HL-60 (cell line): ENCODE measurements around the gene POU2AF1.

ENCODE experiments used
- DNase-seq, 2 experiments: peaks; one replicate each; pipeline ENCODE4 v3.0.0-alpha.2; 2010 to 2020; ENCODE audit warnings: low read depth in 1 of 2, low spot score in 1 of 2
- H3K27ac ChIP-seq: fragments of 250-450 bp; sonication (Bioruptor Pico); replicated peaks from 2 replicates; pipeline ENCODE4 v1.5.1; 2020; ENCODE audit warnings: mild to moderate bottlenecking, moderate library complexity
- H3K27me3 ChIP-seq: fragments of 250-450 bp; sonication (Bioruptor Pico); 2 replicates; pipeline ENCODE4 v1.5.1; 2021; ENCODE audit warnings: mild to moderate bottlenecking, moderate library complexity; ENCODE audit not compliant: insufficient read depth, poor library complexity, severe bottlenecking
- H3K4me3 ChIP-seq: replicated peaks from 2 replicates; pipeline ENCODE4 v1.5.1; 2011; ENCODE audit warnings: mild to moderate bottlenecking, control low read depth, low read length; ENCODE audit not compliant: insufficient read depth
- CTCF ChIP-seq: IDR thresholded peaks from one replicate; pipeline ENCODE4 v1.5.1; 2011; ENCODE audit warnings: low read length, control low read depth, inconsistent platforms; ENCODE audit not compliant: insufficient read depth
- GABPA ChIP-seq: IDR thresholded peaks from 2 replicates; pipeline ENCODE4 v1.6.1; 2012; ENCODE audit warnings: low read depth
- POLR2AphosphoS5 ChIP-seq: IDR thresholded peaks from 2 replicates; pipeline ENCODE4 v1.6.1; 2012; ENCODE audit warnings: low read depth
- REST ChIP-seq: IDR thresholded peaks from 2 replicates; pipeline ENCODE4 v1.6.1; 2012; ENCODE audit warnings: low read depth; ENCODE audit not compliant: insufficient replicate concordance
- SPI1 ChIP-seq: IDR thresholded peaks from 2 replicates; pipeline ENCODE4 v1.6.1; 2012; ENCODE audit warnings: low read depth, mild to moderate bottlenecking, borderline replicate concordance

The POU2AF1 gene

DNA sequence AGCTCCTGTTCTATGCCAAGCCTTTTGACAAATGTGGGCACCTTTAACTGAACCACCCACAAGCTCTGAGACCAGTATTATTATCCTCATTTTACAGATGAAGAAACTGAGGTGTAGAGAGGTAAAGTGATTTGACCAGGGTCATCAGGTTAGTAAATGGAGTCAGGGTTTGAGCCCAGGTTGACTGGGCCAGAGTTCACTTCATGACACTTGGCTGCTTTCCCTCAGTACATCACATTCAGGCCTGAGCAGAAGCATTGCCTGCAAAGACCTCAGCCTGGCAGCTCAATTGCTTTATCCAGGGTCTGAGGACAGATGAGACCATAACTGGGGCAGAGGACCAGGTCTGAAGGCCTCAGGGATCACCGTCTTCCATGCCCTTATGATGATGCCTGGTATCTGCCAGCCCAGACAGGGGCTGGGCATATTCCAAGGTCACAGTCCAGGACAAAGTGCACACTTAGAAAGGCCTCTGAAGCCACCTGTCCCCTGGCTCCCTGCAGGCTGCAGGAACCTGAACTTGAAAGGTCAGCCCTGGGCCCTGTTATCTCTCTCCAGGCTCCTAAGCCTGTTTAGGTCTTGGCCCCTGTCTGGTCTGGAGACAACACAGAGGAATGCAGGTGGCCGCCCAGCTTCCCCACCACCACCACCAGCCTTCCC lies 48.7 kb downstream of the POU2AF1 start:
- no peak for DNase-seq
- H3K4me3 ChIP-seq = no peak overlapping the region
- no peaks in the 10 kb centered on the region for H3K27me3 ChIP-seq
- H3K27ac ChIP-seq = no peak overlapping the region
- TF ChIP-seq SPI1 = no peak

DNA sequence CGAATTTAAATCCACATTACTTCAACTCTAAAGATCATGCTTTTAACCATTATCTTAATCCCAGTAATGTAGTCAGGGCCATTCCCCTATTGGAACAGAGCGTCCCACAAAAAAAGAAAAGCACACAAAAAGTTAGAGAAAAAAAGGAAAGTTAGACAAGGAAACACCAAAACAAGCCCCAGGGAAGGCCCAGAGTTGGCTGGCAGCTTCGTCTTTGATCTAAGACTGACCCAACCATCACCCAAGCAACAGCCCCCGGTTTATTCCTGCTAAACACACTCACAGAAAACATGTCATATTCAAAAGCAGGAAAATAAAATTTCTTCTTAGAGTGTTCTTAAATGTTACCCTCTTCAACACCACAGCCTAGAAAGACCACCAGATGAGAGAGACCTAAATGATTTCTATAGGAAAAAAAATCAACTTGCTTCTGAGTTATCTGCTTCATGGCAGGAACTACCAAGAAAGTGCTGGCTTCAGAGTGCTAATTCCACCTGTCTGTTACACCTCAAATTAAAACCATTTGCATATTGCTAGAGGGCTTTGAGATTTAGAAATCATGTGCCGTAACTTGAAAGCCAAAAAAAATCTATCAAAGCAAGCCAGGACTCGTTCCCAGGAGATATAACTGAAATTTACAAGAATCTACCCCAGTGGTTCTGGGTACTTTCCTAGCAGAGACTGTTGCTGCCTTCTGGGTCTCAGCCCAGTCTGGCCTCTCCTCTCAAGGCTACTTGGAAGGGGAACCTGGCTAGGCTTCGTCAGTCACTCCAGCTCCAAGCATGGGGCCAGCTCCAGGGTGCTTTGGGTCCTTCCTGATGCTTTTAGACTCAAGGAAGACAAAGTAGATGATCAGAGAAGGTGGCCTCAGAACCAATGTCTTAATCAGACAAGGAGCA lies 49.5 kb downstream of the POU2AF1 start:
- Histone ChIP-seq H3K4me3 (no peak overlapping the region), H3K27ac (no peak overlapping the region), H3K27me3 (no peaks in the 10 kb centered on the region)
- no peak for DNase-seq
- TF ChIP-seq GABPA = no peak
- TF ChIP-seq REST = no peak
- no peak for TF ChIP-seq SPI1
- no peak for TF ChIP-seq CTCF
- TF ChIP-seq POLR2AphosphoS5 = no peak

DNA sequence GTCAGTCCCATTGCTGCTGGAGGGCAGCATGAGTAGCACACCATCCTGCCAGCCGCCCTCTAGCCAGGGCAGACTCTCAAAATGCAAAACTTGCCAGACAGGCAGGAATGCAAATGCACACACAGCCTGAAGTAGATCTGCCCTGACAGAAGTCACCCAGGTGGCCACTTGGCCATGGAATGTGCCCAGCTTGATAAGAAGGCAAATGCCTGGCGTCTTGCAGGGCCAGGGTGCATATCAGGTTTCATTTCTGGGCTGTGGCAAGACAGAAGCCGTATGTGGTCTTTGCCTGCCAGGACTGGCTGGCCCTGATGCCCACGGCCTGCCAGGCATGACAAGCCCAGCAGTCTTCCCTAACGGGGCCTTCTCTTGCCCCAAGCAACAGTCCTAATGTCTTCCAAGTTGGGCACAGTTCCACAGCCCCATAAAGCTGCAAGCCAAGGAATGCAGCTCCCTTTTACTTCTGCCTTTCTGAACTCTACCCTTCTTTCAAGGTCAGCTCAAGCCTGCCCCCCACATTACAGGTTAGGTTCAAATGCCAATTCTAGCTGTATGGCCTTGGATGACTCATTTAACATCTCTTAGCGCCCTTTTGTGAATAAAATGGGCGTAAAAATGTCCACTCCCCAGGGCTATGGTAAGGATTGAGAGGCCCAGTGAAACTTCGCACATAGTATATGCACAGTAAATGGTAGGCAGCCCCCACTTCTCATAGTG lies 51.0 kb downstream of the POU2AF1 start:
- Histone ChIP-seq H3K27me3 (no peaks in the 10 kb centered on the region), H3K27ac (no peak overlapping the region), H3K4me3 (no peak overlapping the region)
- no peak for TF ChIP-seq CTCF
- no peak for TF ChIP-seq POLR2AphosphoS5
- DNase-seq = no peak

DNA sequence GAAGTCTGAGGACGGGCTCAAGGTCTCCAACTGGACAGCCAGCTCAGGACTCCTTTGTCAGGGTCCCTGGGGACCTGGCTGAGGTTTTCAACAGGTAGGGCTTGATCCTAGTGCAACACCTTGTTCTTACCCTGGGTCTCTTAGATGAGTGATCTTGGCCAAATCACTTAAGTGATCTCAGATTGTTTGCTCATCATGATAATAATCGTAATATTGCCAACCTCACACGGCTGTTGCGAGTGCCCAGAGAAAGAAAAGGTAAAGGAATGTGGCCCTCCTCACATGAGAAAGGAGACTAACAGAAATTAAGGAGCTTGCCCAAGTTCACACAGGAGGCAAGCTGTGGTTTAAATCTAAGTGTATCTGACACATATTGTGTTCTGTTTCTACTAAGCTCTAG lies 52.3 kb downstream of the POU2AF1 start:
- Histone ChIP-seq H3K27me3 (peaks cover under 1% of the 10 kb centered on the region), H3K27ac (no peak overlapping the region)

More for the DNA sequence above, 52.3 kb downstream of the POU2AF1 start:
- TF ChIP-seq POLR2AphosphoS5 = no peak
- TF ChIP-seq SPI1 = no peak
- TF ChIP-seq CTCF = no peak
- no peak for TF ChIP-seq REST
- no peak for TF ChIP-seq GABPA
- no peak for DNase-seq
- H3K4me3 ChIP-seq = no peak overlapping the region
